A673 (cell line): ENCODE results near the gene DYNLT1. TPM values are rescaled to one million over a fixed set of nuclear protein-coding genes. Genes with fewer than 3 reads are reported as not detected.

Experiments
- BruUV-seq: library from RNA; stranded (reverse); fragments of 400-500 nt; replicated peaks from 2 replicates; lab custom pipeline; 2021; lab: Mats Ljungman, UMichigan
- CTCF ChIA-PET: fragments of 300-600 bp; sonication (Branson Sonifier 250); formaldehyde crosslinking; loops from one replicate; lab custom pipeline; 2022; ENCODE audit warnings: antibody characterized with exemption; lab: Charles Lee
- POLR2A ChIA-PET: fragments of 300-600 bp; sonication (Branson Sonifier 250); formaldehyde crosslinking; loops from one replicate; lab custom pipeline; 2022; ENCODE audit warnings: antibody characterized with exemption; ENCODE audit not compliant: low non-redundant PET; lab: Charles Lee
- DNase-seq: peaks from one replicate; pipeline ENCODE4 v3.0.0-alpha.2; 2015; ENCODE audit warnings: low spot score
- H3K27ac ChIP-seq: fragments of 200-600 bp; sonication (generic); 2 replicates; pipeline ENCODE4 v1.5.1; 2016; ENCODE audit warnings: mixed run types, low read depth, mild to moderate bottlenecking, mixed read lengths, antibody characterized with exemption, low read length; ENCODE audit not compliant: poor library complexity, severe bottlenecking
- H3K27me3 ChIP-seq: fragments of 200-600 bp; sonication (generic); replicated peaks from 2 replicates; pipeline ENCODE4 v1.6.1; 2017; ENCODE audit warnings: mixed run types, low read depth, mild to moderate bottlenecking, mixed read lengths, antibody characterized with exemption, low read length; ENCODE audit not compliant: insufficient read depth, poor library complexity
- H3K36me3 ChIP-seq: fragments of 200-600 bp; sonication (generic); 2 replicates; pipeline ENCODE4 v1.6.1; 2016; ENCODE audit warnings: mixed run types, mild to moderate bottlenecking, mixed read lengths, antibody characterized with exemption, low read length; ENCODE audit not compliant: insufficient read depth, poor library complexity, severe bottlenecking
- H3K4me1 ChIP-seq: fragments of 200-600 bp; sonication (generic); 2 replicates; pipeline ENCODE4 v1.6.1; 2017; ENCODE audit warnings: mixed run types, mild to moderate bottlenecking, mixed read lengths, antibody characterized with exemption, low read length; ENCODE audit not compliant: insufficient read depth, poor library complexity, severe bottlenecking
- H3K4me3 ChIP-seq: fragments of 200-600 bp; sonication (generic); 2 replicates; pipeline ENCODE4 v1.5.1; 2016; ENCODE audit warnings: low read depth, mixed run types, mild to moderate bottlenecking, mixed read lengths, low read length; ENCODE audit not compliant: poor library complexity, severe bottlenecking
- H3K9me3 ChIP-seq: fragments of 200-600 bp; sonication (generic); 2 replicates; pipeline ENCODE4 v1.6.1; 2016; ENCODE audit warnings: mixed run types, low read depth, mild to moderate bottlenecking, mixed read lengths, antibody characterized with exemption, low read length; ENCODE audit not compliant: poor library complexity, severe bottlenecking
- CTCF ChIP-seq: fragments of 300-800, 200-600 bp; sonication (generic); conservative IDR thresholded peaks from 2 replicates; pipeline ENCODE4 v1.5.1; 2017; ENCODE audit warnings: low read depth, mild to moderate bottlenecking, antibody characterized with exemption, low read length, moderate library complexity, mixed read lengths
- EZH2 ChIP-seq: fragments of 200-600 bp; sonication (generic); IDR thresholded peaks from 2 replicates; pipeline ENCODE4 v1.6.1; 2017; ENCODE audit warnings: borderline replicate concordance, low read depth, mild to moderate bottlenecking, mixed read lengths, antibody characterized with exemption, low read length; ENCODE audit not compliant: poor library complexity, severe bottlenecking
- intact Hi-C: fragments of 100-400 bp; cut with micrococcal nuclease; formaldehyde crosslinking; loops from one replicate; pipeline ENCODE4 v1.10.0; 2022; ENCODE audit not compliant: unreplicated experiment
- total RNA-seq: library from RNA; stranded (reverse); gene quantifications from 2 replicates; pipeline ENCODE4 v1.2.3, GENCODE V29; 2021

Gene DYNLT1
- total RNA-seq, 1 experiment from 2014 or later = 137 TPM

- H3K27ac ChIP-seq = no peak overlapping the region
- no peak overlapping the region for H3K4me3 ChIP-seq
- intact Hi-C loops = no loop called here
- ChIA-PET CTCF (interaction anchor here (0.6 kb wide), 1 partner anchor 432 kb away, joined by 3 read pairs; no protein-coding TSS in a partner anchor), POLR2A (no interaction called here)
- H3K9me3 ChIP-seq = no peaks in the 10 kb centered on the region
- H3K36me3 ChIP-seq = no peaks in the 10 kb centered on the region
- H3K27me3 ChIP-seq = no peaks in the 10 kb centered on the region
- DNase-seq = no peak
- no TSS peak for BruUV-seq
- H3K4me1 ChIP-seq = peaks cover 24% of the 10 kb centered on the region
- TF ChIP-seq EZH2 = no peak
- no peak for TF ChIP-seq CTCF
These were observed 1.7 kb upstream of the DYNLT1 start for GRCh38 chr6:158646023-158646910.

- DNase-seq = no peak
- no peaks in the 10 kb centered on the region for H3K27me3 ChIP-seq
- peaks cover 24% of the 10 kb centered on the region for H3K4me1 ChIP-seq
- ChIA-PET POLR2A (no interaction called here), CTCF (no interaction called here)
- intact Hi-C loops = no loop called here
- H3K27ac ChIP-seq = peak overlapping the region; percentile 83
- TF ChIP-seq EZH2 (no peak), CTCF (no peak)
- no peaks in the 10 kb centered on the region for H3K9me3 ChIP-seq
- no TSS peak for BruUV-seq
- peak overlapping the region; percentile 96 for H3K4me3 ChIP-seq
- no peaks in the 10 kb centered on the region for H3K36me3 ChIP-seq
These were observed 800 bp upstream of the DYNLT1 start for GRCh38 chr6:158645064-158646022.

GRCh38 chr6:158643836-158644230 is 710 bp downstream of the DYNLT1 start:
- DNase-seq = no peak
- no TSS peak for BruUV-seq
- TF ChIP-seq CTCF (no peak), EZH2 (no peak)

More at GRCh38 chr6:158643836-158644230, 710 bp downstream of the DYNLT1 start:
- peak overlapping the region; percentile 96 for H3K4me3 ChIP-seq
- no peaks in the 10 kb centered on the region for H3K27me3 ChIP-seq
- H3K9me3 ChIP-seq = no peaks in the 10 kb centered on the region
- H3K27ac ChIP-seq = peak overlapping the region; percentile 83
- POLR2A ChIA-PET = no interaction called here
- no peaks in the 10 kb centered on the region for H3K36me3 ChIP-seq
- peaks cover 20% of the 10 kb centered on the region for H3K4me1 ChIP-seq
- CTCF ChIA-PET = no interaction called here
- intact Hi-C loops = no loop called here
